HL-60 (cell line): ENCODE data around the gene PTPRO.

Experiments used
- DNase-seq, 2 experiments: peaks; one replicate each; pipeline ENCODE4 v3.0.0-alpha.2; 2010 to 2020; ENCODE audit warnings: low read depth in 1 of 2, low spot score in 1 of 2
- H3K27ac ChIP-seq: fragments of 250-450 bp; sonication (Bioruptor Pico); replicated peaks from 2 replicates; pipeline ENCODE4 v1.5.1; 2020; ENCODE audit warnings: mild to moderate bottlenecking, moderate library complexity
- H3K27me3 ChIP-seq: fragments of 250-450 bp; sonication (Bioruptor Pico); 2 replicates; pipeline ENCODE4 v1.5.1; 2021; ENCODE audit warnings: mild to moderate bottlenecking, moderate library complexity; ENCODE audit not compliant: insufficient read depth, poor library complexity, severe bottlenecking
- H3K4me3 ChIP-seq: replicated peaks from 2 replicates; pipeline ENCODE4 v1.5.1; 2011; ENCODE audit warnings: mild to moderate bottlenecking, control low read depth, low read length; ENCODE audit not compliant: insufficient read depth
- GABPA ChIP-seq: IDR thresholded peaks from 2 replicates; pipeline ENCODE4 v1.6.1; 2012; ENCODE audit warnings: low read depth
- POLR2AphosphoS5 ChIP-seq: IDR thresholded peaks from 2 replicates; pipeline ENCODE4 v1.6.1; 2012; ENCODE audit warnings: low read depth
- SPI1 ChIP-seq: IDR thresholded peaks from 2 replicates; pipeline ENCODE4 v1.6.1; 2012; ENCODE audit warnings: low read depth, mild to moderate bottlenecking, borderline replicate concordance
- TF ChIP-seq, protein P1 (sequence below): IDR thresholded peaks from one replicate; pipeline ENCODE4 v1.5.1; 2011; ENCODE audit warnings: low read length, control low read depth, inconsistent platforms; ENCODE audit not compliant: insufficient read depth
- TF ChIP-seq, protein P2 (sequence below): IDR thresholded peaks from 2 replicates; pipeline ENCODE4 v1.6.1; 2012; ENCODE audit warnings: low read depth; ENCODE audit not compliant: insufficient replicate concordance

PTPRO gene

DNA sequence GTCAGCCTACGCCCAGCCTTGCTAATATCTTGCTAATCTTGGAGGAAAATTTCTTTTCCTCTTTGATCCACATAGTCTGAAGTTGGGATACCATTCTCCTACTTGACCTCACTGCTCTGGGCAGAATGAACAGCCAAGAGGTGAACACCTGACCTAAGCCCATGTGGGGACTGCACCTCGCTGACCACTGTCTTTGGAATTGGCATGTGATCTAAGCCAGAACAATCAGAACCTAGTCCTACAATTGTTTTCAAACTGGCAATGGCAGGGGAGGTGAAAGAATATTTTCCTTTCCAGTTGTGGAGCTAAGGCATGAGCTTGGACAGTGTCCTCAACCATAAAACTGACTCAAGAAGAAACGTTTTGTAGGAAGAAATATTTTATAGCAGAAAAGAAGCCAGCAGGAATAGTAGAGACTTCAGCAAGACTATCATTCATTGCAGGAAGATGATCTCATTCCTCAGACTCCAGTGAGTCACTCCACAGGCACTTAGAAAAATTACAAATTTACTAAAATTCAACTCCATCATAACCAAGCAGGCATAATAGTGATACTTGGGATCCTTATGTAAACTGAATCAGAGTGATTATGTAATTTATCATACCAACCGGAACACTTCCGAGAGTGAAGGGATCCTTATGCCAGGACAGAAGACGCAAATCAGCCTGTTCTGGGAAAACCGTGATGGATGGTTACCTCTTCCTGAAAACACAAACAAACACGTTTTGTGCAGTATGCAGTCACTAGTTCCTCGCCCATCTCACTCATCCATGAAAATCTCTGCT is 14.7 kb downstream of the PTPRO start:
- no peak for DNase-seq
- Histone ChIP-seq H3K27me3 (peaks cover 2% of the 10 kb centered on the region), H3K27ac (no peak overlapping the region), H3K4me3 (no peak overlapping the region)
- TF ChIP-seq, protein P1, sequence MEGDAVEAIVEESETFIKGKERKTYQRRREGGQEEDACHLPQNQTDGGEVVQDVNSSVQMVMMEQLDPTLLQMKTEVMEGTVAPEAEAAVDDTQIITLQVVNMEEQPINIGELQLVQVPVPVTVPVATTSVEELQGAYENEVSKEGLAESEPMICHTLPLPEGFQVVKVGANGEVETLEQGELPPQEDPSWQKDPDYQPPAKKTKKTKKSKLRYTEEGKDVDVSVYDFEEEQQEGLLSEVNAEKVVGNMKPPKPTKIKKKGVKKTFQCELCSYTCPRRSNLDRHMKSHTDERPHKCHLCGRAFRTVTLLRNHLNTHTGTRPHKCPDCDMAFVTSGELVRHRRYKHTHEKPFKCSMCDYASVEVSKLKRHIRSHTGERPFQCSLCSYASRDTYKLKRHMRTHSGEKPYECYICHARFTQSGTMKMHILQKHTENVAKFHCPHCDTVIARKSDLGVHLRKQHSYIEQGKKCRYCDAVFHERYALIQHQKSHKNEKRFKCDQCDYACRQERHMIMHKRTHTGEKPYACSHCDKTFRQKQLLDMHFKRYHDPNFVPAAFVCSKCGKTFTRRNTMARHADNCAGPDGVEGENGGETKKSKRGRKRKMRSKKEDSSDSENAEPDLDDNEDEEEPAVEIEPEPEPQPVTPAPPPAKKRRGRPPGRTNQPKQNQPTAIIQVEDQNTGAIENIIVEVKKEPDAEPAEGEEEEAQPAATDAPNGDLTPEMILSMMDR = no peak
- no peak for TF ChIP-seq SPI1
- no peak for TF ChIP-seq POLR2AphosphoS5
- no peak for TF ChIP-seq GABPA
- TF ChIP-seq, protein P2, sequence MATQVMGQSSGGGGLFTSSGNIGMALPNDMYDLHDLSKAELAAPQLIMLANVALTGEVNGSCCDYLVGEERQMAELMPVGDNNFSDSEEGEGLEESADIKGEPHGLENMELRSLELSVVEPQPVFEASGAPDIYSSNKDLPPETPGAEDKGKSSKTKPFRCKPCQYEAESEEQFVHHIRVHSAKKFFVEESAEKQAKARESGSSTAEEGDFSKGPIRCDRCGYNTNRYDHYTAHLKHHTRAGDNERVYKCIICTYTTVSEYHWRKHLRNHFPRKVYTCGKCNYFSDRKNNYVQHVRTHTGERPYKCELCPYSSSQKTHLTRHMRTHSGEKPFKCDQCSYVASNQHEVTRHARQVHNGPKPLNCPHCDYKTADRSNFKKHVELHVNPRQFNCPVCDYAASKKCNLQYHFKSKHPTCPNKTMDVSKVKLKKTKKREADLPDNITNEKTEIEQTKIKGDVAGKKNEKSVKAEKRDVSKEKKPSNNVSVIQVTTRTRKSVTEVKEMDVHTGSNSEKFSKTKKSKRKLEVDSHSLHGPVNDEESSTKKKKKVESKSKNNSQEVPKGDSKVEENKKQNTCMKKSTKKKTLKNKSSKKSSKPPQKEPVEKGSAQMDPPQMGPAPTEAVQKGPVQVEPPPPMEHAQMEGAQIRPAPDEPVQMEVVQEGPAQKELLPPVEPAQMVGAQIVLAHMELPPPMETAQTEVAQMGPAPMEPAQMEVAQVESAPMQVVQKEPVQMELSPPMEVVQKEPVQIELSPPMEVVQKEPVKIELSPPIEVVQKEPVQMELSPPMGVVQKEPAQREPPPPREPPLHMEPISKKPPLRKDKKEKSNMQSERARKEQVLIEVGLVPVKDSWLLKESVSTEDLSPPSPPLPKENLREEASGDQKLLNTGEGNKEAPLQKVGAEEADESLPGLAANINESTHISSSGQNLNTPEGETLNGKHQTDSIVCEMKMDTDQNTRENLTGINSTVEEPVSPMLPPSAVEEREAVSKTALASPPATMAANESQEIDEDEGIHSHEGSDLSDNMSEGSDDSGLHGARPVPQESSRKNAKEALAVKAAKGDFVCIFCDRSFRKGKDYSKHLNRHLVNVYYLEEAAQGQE = no peak

DNA sequence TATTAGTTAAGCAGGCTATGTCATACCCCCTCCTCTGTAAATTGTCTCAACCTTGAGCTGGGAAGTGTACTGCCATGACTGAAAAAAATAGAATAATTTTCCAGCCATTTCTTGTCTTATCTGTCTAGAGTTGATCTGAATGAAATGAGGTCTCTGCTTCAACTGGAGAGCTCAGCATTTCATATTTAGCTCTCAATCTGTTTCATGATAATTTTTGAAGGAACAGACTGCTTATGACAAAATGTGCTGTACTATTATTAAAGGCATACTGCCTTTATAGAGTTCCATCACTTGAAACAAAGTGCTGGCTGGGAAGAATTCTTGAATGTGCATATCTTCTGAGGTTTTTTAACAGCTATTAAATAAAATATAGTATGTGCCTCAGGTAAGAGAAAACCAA is 19.1 kb downstream of the PTPRO start:
- Histone ChIP-seq H3K27ac (no peak overlapping the region), H3K27me3 (peaks cover 2% of the 10 kb centered on the region), H3K4me3 (no peak overlapping the region)
- TF ChIP-seq, protein P2 = no peak
- TF ChIP-seq POLR2AphosphoS5 = no peak
- no peak for TF ChIP-seq SPI1
- TF ChIP-seq, protein P1 = no peak
- no peak for TF ChIP-seq GABPA
- no peak for DNase-seq

DNA sequence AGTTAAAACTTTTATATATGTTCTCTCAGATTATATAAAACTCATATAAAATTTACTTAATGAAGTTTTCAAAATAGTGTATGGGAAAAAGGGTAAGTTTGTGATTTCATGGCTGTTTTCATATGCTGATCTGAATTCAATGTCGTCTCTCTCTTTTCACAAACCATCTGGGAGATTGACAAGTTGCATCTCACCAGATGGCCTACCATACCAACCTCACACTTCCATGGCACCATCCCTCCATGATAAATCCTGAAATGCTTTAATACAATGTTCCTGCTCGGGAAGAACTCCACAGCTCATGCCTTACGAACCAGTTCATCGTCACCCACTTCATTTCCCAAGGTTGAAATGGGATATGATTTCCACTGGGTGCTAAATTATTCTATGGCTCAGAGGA is 22.3 kb downstream of the PTPRO start:
- peaks cover 2% of the 10 kb centered on the region for H3K27me3 ChIP-seq
- no peak overlapping the region for H3K4me3 ChIP-seq
- DNase-seq = no peak
- TF ChIP-seq SPI1 (no peak), GABPA (no peak), POLR2AphosphoS5 (no peak)
- TF ChIP-seq, protein P1 = no peak
- TF ChIP-seq, protein P2 = no peak
- H3K27ac ChIP-seq = no peak overlapping the region
